ENCODE results near the gene VEPH1.
"Not testable (repeated sequence)": the region's sequence is repeated elsewhere in the genome, so short reads cannot be mapped to it uniquely, and the experiment has no call there.

The VEPH1 gene

GRCh38 chr3:157327837-157328236 lies 175.4 kb downstream of the VEPH1 start:
- no peak for DNase-seq (ENCODE audit: low read depth)
- no peak overlapping the region for H3K4me3 ChIP-seq (ENCODE audit: low read depth, low read length)

GRCh38 chr3:157327018-157327417 lies 176.2 kb downstream of the VEPH1 start:
- no peak for DNase-seq (ENCODE audit: low read depth)
- no peak overlapping the region for H3K4me3 ChIP-seq (ENCODE audit: low read depth, low read length)

- not testable (repeated sequence) for H3K4me3 ChIP-seq (ENCODE audit: low read depth, low read length); DNase-seq (ENCODE audit: low read depth)
Measured at GRCh38 chr3:157324869-157325268, 178.3 kb downstream of the VEPH1 start.

GRCh38 chr3:157323360-157323759 lies 179.9 kb downstream of the VEPH1 start:
- no peak for DNase-seq (ENCODE audit: low read depth)
- no peak overlapping the region for H3K4me3 ChIP-seq (ENCODE audit: low read depth, low read length)

GRCh38 chr3:157319672-157320071 lies 183.5 kb downstream of the VEPH1 start:
- no peak for DNase-seq (ENCODE audit: low read depth)
- H3K4me3 ChIP-seq (ENCODE audit: low read depth, low read length), result no peak overlapping the region

GRCh38 chr3:157318639-157319288 lies 184.5 kb downstream of the VEPH1 start:
- DNase-seq (ENCODE audit: low read depth), result no peak

GRCh38 chr3:157317895-157318294 lies 185.3 kb downstream of the VEPH1 start:
- H3K4me3 ChIP-seq (ENCODE audit: low read depth, low read length), result no peak overlapping the region
- DNase-seq (ENCODE audit: low read depth), result no peak

More at GRCh38 chr3:157318639-157319288, 184.5 kb downstream of the VEPH1 start:
- H3K4me3 ChIP-seq (ENCODE audit: low read depth, low read length), result no peak overlapping the region

- H3K4me3 ChIP-seq (ENCODE audit: low read depth, low read length), result no peak overlapping the region
- no peak for DNase-seq (ENCODE audit: low read depth)
Measured at GRCh38 chr3:157313186-157313585, 190.0 kb downstream of the VEPH1 start.

- no peak for DNase-seq (ENCODE audit: low read depth)
- no peak overlapping the region for H3K4me3 ChIP-seq (ENCODE audit: low read depth, low read length)
Measured at GRCh38 chr3:157312376-157312745, 190.9 kb downstream of the VEPH1 start.

GRCh38 chr3:157311633-157312375 lies 191.4 kb downstream of the VEPH1 start:
- peak; percentile 85 for DNase-seq (ENCODE audit: low read depth)
- no peak overlapping the region for H3K4me3 ChIP-seq (ENCODE audit: low read depth, low read length)

GRCh38 chr3:157310329-157311052 lies 192.7 kb downstream of the VEPH1 start:
- no peak for DNase-seq (ENCODE audit: low read depth)

GRCh38 chr3:157306502-157306901 lies 196.7 kb downstream of the VEPH1 start:
- no peak overlapping the region for H3K4me3 ChIP-seq (ENCODE audit: low read depth, low read length)

More at GRCh38 chr3:157310329-157311052, 192.7 kb downstream of the VEPH1 start:
- H3K4me3 ChIP-seq (ENCODE audit: low read depth, low read length), result no peak overlapping the region

GRCh38 chr3:157305392-157305791 lies 197.8 kb downstream of the VEPH1 start:
- no peak overlapping the region for H3K4me3 ChIP-seq (ENCODE audit: low read depth, low read length)
- DNase-seq (ENCODE audit: low read depth), result no peak

More at GRCh38 chr3:157306502-157306901, 196.7 kb downstream of the VEPH1 start:
- no peak for DNase-seq (ENCODE audit: low read depth)

GRCh38 chr3:157301755-157302154 lies 201.5 kb downstream of the VEPH1 start:
- no peak for DNase-seq (ENCODE audit: low read depth)
- no peak overlapping the region for H3K4me3 ChIP-seq (ENCODE audit: low read depth, low read length)

GRCh38 chr3:157300981-157301663 lies 202.1 kb downstream of the VEPH1 start:
- no peak for DNase-seq (ENCODE audit: low read depth)
- no peak overlapping the region for H3K4me3 ChIP-seq (ENCODE audit: low read depth, low read length)

GRCh38 chr3:157300094-157300493 lies 203.1 kb downstream of the VEPH1 start:
- DNase-seq (ENCODE audit: low read depth), result peak; percentile 35
- H3K4me3 ChIP-seq (ENCODE audit: low read depth, low read length), result no peak overlapping the region

GRCh38 chr3:157297328-157297915 lies 205.8 kb downstream of the VEPH1 start:
- H3K4me3 ChIP-seq (ENCODE audit: low read depth, low read length), result no peak overlapping the region
- no peak for DNase-seq (ENCODE audit: low read depth)

- H3K4me3 ChIP-seq (ENCODE audit: low read depth, low read length), result no peak overlapping the region
- no peak for DNase-seq (ENCODE audit: low read depth)
Measured at GRCh38 chr3:157294953-157295352, 208.3 kb downstream of the VEPH1 start.

- H3K4me3 ChIP-seq (ENCODE audit: low read depth, low read length), result no peak overlapping the region
- no peak for DNase-seq (ENCODE audit: low read depth)
Measured at GRCh38 chr3:157294491-157294890, 208.7 kb downstream of the VEPH1 start.

All from skeletal muscle cell (primary cell).